Heart left ventricle (tissue), 16 donors: ENCODE results near the gene CRIM1. TPM values are rescaled to one million over a fixed set of nuclear protein-coding genes. Genes with fewer than 3 reads are reported as not detected.

Source experiments
- ATAC-seq, 4 donors: fragments of 200-7000 bp; cut with Tn5 transposase; one replicate each; pipeline ENCODE4 v1.9.1; 2020 to 2022; ENCODE audit warnings: moderate library complexity in 4 of 4, mild to moderate bottlenecking in 3 of 4, moderate number of reproducible peaks in 1 of 4
- DNase-seq, 5 donors: peaks; one replicate each; pipeline ENCODE4 v3.0.0-alpha.2; 2020
- H3K27ac ChIP-seq, 12 donors: fragments of 200-600 bp; sonication (generic) in 4 of 12; one replicate each; pipeline versions ENCODE4 v1.5.0 to v1.8.0; 2016 to 2022; ENCODE audit warnings: mild to moderate bottlenecking in 2 of 12
- H3K27me3 ChIP-seq, 9 donors: fragments of 200-600 bp; sonication (generic) in 2 of 9; one replicate each; pipeline versions ENCODE4 v1.5.1 to v1.8.0; 2016 to 2022; ENCODE audit warnings: mild to moderate bottlenecking in 3 of 9
- H3K36me3 ChIP-seq, 9 donors: fragments of 200-600 bp; sonication (generic) in 2 of 9; one replicate each; pipeline versions ENCODE4 v1.5.0 to v1.8.0; 2018 to 2022; ENCODE audit warnings: mild to moderate bottlenecking in 2 of 9
- H3K4me1 ChIP-seq, 12 donors: fragments of 200-600 bp; sonication (generic) in 4 of 12; one replicate each; pipeline versions ENCODE4 v1.5.0 to v1.8.0; 2016 to 2022; ENCODE audit warnings: mild to moderate bottlenecking in 3 of 12
- H3K4me3 ChIP-seq, 12 donors: fragments of 200-600 bp; sonication (generic) in 4 of 12; one replicate each; pipeline versions ENCODE4 v1.5.0 to v1.8.0; 2017 to 2022; ENCODE audit warnings: mild to moderate bottlenecking in 9 of 12, moderate library complexity in 4 of 12
- H3K9me3 ChIP-seq, 12 donors: fragments of 200-600 bp; sonication (generic) in 4 of 12; one replicate each; pipeline versions ENCODE4 v1.5.0 to v1.8.0; 2016 to 2022; ENCODE audit warnings: mild to moderate bottlenecking in 1 of 12
- CTCF ChIP-seq, 12 donors: fragments of 200-600 bp; sonication (generic) in 4 of 12; IDR thresholded peaks; one replicate each; pipeline versions ENCODE4 v1.5.0 to v1.8.0; 2018 to 2022; ENCODE audit warnings: antibody characterized with exemption in 12 of 12, mild to moderate bottlenecking in 5 of 12
- POLR2A ChIP-seq, 2 donors: fragments of 450-650 bp; IDR thresholded peaks; one replicate each; pipeline ENCODE4 v1.6.1; 2017; ENCODE audit warnings: antibody characterized with exemption in 2 of 2, mild to moderate bottlenecking in 2 of 2, moderate library complexity in 2 of 2
- WGBS, 4 donors: extraction: QIAGEN DNeasy Blood & Tissue Kit in 2 of 4; methylation state at CpG; one replicate each; pipeline versions ENCODE4 v1.1.5 to v1.1.7; 2013 to 2018; 5-methylcytosine and 5-hydroxymethylcytosine counted together
- intact Hi-C, 10 donors: fragments of 100-400 bp; cut with DNase I; formaldehyde crosslinking; loops; one replicate each; pipeline versions ENCODE4 v1.11.1 to v1.14.2; 2022
- polyA plus RNA-seq, 2 donors: library from polyadenylated mRNA; stranded (reverse); fragments of 200-250 nt; gene quantifications; one replicate each; pipeline ENCODE4 v1.2.3, GENCODE V29; 2013
- total RNA-seq, 9 donors: library from RNA; depleted of rRNA in 2 of 9; stranded (reverse); fragments of >200 nt in 2 of 9; fragmentation: NEBNext Ultra II Directional in 3 of 9; extraction: Animal tissue kit (Norgen Biotek cat#: 25700) in 3 of 9; gene quantifications; one replicate each; pipeline versions ENCODE4 v1.1.0 to v1.2.4, GENCODE V29; 2016 to 2023
- donor health status: ischemic (EF 13 %, LVEDD 7.1; RV severe dilation, severe dysfunction).
- donor health status: healthy with polysubstance abuse.
- donor health status: DM: no; HTN: yes; CAD: no.
- donor health status: DM: no; HTN: no; CAD: no.
- donor health status: ischemic (EF 25% LVEDD 6.9; RV normal size, moderate dysfunction).
- donor health status: ischemic (EF 25% LVEDD 5.7; RV mildly dilated, moderate dysfunction).
- donor health status: healthy.
- donor health status: DM: yes; HTN: yes; CAD: no.
- donor health status: ischemic (EF 35%, LVEDD 5.7; RV mildly dilated, moderate dysfunction).
- donor health status: nonischemic (EF 11% LVEDD 7.7; RV severe dilation, severe dysfunction).
- donor health status: DM: yes; HTN: yes; CAD: no.
- donor health status: PGD.
- donor health status: ischemic (EF 29% LVEDD 5.4; RV normal size, mild dysfunction).
- donor health status: nonischemic (EF 23%, LVEDD 6.1; RV moderate dilation, normal function).

CRIM1 gene
- total and polyA plus RNA-seq, 11 donors: 14.7 to 120 (median 81.8) TPM

- Histone ChIP-seq H3K27me3 (peaks cover 0 to 5% (median 0%) of the 10 kb centered on the region in 9 donors), H3K9me3 (no peaks in the 10 kb centered on the region), H3K27ac (no peak overlapping the region), H3K36me3 (no peaks in the 10 kb centered on the region), H3K4me3 (no peak overlapping the region), H3K4me1 (no peaks in the 10 kb centered on the region)
- TF ChIP-seq CTCF (IDR thresholded peaks at IDR 0.05) (no peak), POLR2A (IDR thresholded peaks at IDR 0.05) (no peak)
- intact Hi-C loops: no loop called here
- ATAC-seq: no peak
- 80 to 87% (median 83%) methylated on average over 6 of the region's 6 CpGs for WGBS, 4 donors
- DNase-seq: no peak
These were observed 15.9 kb upstream of the CRIM1 start for GRCh38 chr2:36339607-36340218.

DNA sequence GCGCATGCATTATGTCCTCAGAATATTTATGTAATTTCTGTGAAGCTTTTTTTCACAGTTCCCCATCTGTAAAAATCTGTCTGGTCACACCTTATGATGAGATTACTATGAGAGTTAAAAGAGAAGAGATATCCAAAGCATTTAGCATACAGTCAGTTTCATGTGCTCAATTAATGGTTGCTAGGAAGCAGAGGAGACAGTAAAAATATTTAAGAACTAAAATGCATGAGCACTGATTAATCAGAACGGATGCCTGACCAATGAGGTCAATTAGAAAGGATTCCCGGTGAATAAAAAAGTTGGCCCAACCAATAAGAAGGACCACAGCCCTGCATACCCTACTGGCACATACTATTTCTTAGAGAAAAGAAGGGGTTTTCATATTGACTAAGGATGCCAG is 12.0 kb upstream of the CRIM1 start:
- DNase-seq (no peak), ATAC-seq (no peak)
- Histone ChIP-seq H3K9me3 (no peaks in the 10 kb centered on the region), H3K4me1 (no peaks in the 10 kb centered on the region), H3K4me3 (no peak overlapping the region), H3K27me3 (peaks cover 0 to 7% (median 0%) of the 10 kb centered on the region in 9 donors), H3K36me3 (no peaks in the 10 kb centered on the region), H3K27ac (no peak overlapping the region)
- WGBS, 4 donors: 83 to 90% (median 87%) methylated on average over 3 of the region's 3 CpGs
- TF ChIP-seq POLR2A (IDR thresholded peaks at IDR 0.05): no peak
- TF ChIP-seq CTCF (IDR thresholded peaks at IDR 0.05): no peak
- intact Hi-C loops: no loop called here

- intact Hi-C loops: loop anchor here in 1 of 10 donors (5.0 kb wide), 1 partner anchor 429 kb away; no protein-coding TSS in a partner anchor
- Histone ChIP-seq H3K27ac (no peak overlapping the region), H3K4me1 (peaks cover 0 to 15% (median 6%) of the 10 kb centered on the region in 12 donors), H3K4me3 (no peak overlapping the region), H3K27me3 (peaks cover 0 to 4% (median 0%) of the 10 kb centered on the region in 9 donors), H3K36me3 (no peaks in the 10 kb centered on the region), H3K9me3 (no peaks in the 10 kb centered on the region)
- no peak for ATAC-seq
- TF ChIP-seq CTCF (IDR thresholded peaks at IDR 0.05): no peak
- TF ChIP-seq POLR2A (IDR thresholded peaks at IDR 0.05): no peak
- no peak for DNase-seq
- 67 to 79% (median 76%) methylated on average over 2 of the region's 2 CpGs for WGBS, 4 donors
These were observed 6.9 kb upstream of the CRIM1 start for GRCh38 chr2:36348721-36349120.

DNA sequence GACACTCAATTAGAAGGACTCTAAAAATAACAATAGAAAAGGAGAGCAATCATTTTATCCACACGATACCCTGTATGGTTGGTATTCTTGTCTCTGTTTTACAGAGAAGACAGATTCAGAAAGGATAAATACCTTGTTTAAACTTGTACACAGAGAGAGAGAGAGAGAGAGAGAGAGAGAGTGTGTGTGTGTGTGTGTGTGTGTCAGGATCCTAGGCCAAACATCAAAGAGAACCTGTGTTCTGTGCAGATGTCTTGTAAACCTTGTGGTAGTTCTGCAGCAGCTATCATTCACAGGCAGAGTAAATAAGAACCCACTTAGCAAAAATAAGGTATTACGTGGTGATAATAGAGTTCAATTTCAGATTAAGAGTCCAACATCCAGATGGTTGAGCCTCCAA is 4.3 kb upstream of the CRIM1 start:
- ATAC-seq: no peak
- intact Hi-C loops: loop anchor here in 9 of 10 donors (1.0 to 10.0 kb wide), 9 partner anchors 156 to 436 kb away; no protein-coding TSS in a partner anchor
- peaks cover 0 to 9% (median 0%) of the 10 kb centered on the region in 9 donors for H3K27me3 ChIP-seq
- no peaks in the 10 kb centered on the region for H3K9me3 ChIP-seq
- H3K27ac ChIP-seq: no peak overlapping the region
- TF ChIP-seq POLR2A (IDR thresholded peaks at IDR 0.05): no peak
- TF ChIP-seq CTCF (IDR thresholded peaks at IDR 0.05): no peak
- no peak for DNase-seq
- peaks cover 0 to 28% (median 11%) of the 10 kb centered on the region in 12 donors for H3K4me1 ChIP-seq
- 88 to 95% (median 94%) methylated on average over 2 of the region's 2 CpGs for WGBS, 4 donors
- H3K36me3 ChIP-seq: no peaks in the 10 kb centered on the region
- no peak overlapping the region for H3K4me3 ChIP-seq
